Measurements from ENCODE around the gene CFAP97.

DNA sequence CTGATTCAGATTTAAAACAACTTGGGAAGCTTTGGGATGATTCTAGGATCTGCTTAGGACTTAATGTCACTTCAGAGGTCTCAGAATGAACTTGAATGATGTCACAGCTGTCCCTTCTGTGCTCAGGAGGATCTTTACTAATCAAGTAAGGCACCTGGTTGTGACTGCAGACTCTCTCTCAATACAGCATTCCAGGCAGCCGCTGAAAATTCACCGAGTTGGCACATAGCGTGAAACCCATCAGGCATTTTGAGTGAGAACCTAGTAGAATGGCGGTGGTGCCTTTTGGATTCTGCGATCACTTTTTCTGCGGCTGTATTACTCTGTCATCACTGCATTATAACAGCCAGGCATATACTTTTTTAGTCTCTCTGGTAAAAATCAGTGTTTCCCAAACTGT, 22.1 kb upstream of the CFAP97 start:
- TF ChIP-seq, protein P1, sequence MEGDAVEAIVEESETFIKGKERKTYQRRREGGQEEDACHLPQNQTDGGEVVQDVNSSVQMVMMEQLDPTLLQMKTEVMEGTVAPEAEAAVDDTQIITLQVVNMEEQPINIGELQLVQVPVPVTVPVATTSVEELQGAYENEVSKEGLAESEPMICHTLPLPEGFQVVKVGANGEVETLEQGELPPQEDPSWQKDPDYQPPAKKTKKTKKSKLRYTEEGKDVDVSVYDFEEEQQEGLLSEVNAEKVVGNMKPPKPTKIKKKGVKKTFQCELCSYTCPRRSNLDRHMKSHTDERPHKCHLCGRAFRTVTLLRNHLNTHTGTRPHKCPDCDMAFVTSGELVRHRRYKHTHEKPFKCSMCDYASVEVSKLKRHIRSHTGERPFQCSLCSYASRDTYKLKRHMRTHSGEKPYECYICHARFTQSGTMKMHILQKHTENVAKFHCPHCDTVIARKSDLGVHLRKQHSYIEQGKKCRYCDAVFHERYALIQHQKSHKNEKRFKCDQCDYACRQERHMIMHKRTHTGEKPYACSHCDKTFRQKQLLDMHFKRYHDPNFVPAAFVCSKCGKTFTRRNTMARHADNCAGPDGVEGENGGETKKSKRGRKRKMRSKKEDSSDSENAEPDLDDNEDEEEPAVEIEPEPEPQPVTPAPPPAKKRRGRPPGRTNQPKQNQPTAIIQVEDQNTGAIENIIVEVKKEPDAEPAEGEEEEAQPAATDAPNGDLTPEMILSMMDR (IDR thresholded peaks at IDR 0.05; ENCODE audit: insufficient read depth, low read length, poor library complexity, severe bottlenecking), result no peak
- no peak for TF ChIP-seq EZH2phosphoT487 (conservative IDR thresholded peaks at IDR 0.05; ENCODE audit: low read length)

Measured in SU-DHL-6 (cell line).